ENCODE measurements around the gene SLC25A29.

The SLC25A29 gene

DNA sequence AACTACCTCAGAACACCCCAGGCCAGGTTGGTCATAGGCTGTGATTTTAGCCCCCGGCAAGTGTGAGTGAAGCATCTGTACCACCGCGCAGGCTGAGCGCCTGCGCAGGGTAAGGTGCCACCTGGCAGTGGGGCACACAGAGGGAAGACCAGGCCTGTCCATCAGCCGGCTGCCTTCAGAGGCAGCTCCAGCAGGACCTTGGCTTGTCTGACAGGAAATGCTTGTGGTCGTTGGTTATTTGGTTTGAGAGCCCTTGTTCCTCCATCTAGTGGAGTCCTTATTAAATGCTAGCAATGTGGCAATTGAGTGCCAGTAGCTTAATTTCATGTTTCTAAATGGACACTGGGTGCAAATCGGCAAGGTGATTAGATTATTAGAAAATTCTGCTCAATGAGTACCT lies 27.5 kb downstream of the SLC25A29 start:
- Histone ChIP-seq H3K79me2 (ENCODE audit: insufficient read depth, low read length) (peaks cover 89% of the 10 kb centered on the region), H3K4me3 (ENCODE audit: low read depth in 1 of 2, low read length in 2 of 2) (no peak overlapping the region), H3K27ac (ENCODE audit: low read length) (no peak overlapping the region), H3K36me3 (ENCODE audit: insufficient read depth, low read length) (peaks cover 89% of the 10 kb centered on the region), H3K27me3 (ENCODE audit: insufficient read depth, low read length, poor library complexity) (no peaks in the 10 kb centered on the region), H4K20me1 (ENCODE audit: insufficient read depth, low read length) (peaks cover 87% of the 10 kb centered on the region), H3K4me2 (ENCODE audit: insufficient read depth, low read length) (no peak overlapping the region), H2AFZ (ENCODE audit: low read depth, low read length) (no peak overlapping the region), H3K4me1 (ENCODE audit: insufficient read depth, low read length) (no peaks in the 10 kb centered on the region), H3K9me3 (ENCODE audit: insufficient read depth, low read length, severe bottlenecking) (no peaks in the 10 kb centered on the region), H3K9ac (ENCODE audit: low read depth, low read length) (no peak overlapping the region)
- ATAC-seq (ENCODE audit: insufficient read depth, low read depth) (no peak), DNase-seq (no peak)
- TF ChIP-seq, protein P1, sequence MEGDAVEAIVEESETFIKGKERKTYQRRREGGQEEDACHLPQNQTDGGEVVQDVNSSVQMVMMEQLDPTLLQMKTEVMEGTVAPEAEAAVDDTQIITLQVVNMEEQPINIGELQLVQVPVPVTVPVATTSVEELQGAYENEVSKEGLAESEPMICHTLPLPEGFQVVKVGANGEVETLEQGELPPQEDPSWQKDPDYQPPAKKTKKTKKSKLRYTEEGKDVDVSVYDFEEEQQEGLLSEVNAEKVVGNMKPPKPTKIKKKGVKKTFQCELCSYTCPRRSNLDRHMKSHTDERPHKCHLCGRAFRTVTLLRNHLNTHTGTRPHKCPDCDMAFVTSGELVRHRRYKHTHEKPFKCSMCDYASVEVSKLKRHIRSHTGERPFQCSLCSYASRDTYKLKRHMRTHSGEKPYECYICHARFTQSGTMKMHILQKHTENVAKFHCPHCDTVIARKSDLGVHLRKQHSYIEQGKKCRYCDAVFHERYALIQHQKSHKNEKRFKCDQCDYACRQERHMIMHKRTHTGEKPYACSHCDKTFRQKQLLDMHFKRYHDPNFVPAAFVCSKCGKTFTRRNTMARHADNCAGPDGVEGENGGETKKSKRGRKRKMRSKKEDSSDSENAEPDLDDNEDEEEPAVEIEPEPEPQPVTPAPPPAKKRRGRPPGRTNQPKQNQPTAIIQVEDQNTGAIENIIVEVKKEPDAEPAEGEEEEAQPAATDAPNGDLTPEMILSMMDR (IDR thresholded peaks at IDR 0.05; ENCODE audit: borderline replicate concordance, extremely low read depth, low read length, poor library complexity, severe bottlenecking): no peak
- TF ChIP-seq EZH2 (IDR thresholded peaks at IDR 0.05; ENCODE audit: borderline replicate concordance, low read depth, low read length, severe bottlenecking): no peak

- H3K27me3 ChIP-seq (ENCODE audit: insufficient read depth, low read length, poor library complexity): no peaks in the 10 kb centered on the region
- no peak overlapping the region for H3K4me3 ChIP-seq (ENCODE audit: low read depth in 1 of 2, low read length in 2 of 2)
- H3K4me2 ChIP-seq (ENCODE audit: insufficient read depth, low read length): no peak overlapping the region
- ATAC-seq (ENCODE audit: insufficient read depth, low read depth): no peak
- H3K36me3 ChIP-seq (ENCODE audit: insufficient read depth, low read length): peaks cover 84% of the 10 kb centered on the region
- H3K4me1 ChIP-seq (ENCODE audit: insufficient read depth, low read length): no peaks in the 10 kb centered on the region
- H3K79me2 ChIP-seq (ENCODE audit: insufficient read depth, low read length): peaks cover 97% of the 10 kb centered on the region
- H3K9ac ChIP-seq (ENCODE audit: low read depth, low read length): no peak overlapping the region
- no peak for DNase-seq
- H4K20me1 ChIP-seq (ENCODE audit: insufficient read depth, low read length): peaks cover 86% of the 10 kb centered on the region
- H3K27ac ChIP-seq (ENCODE audit: low read length): no peak overlapping the region
- H2AFZ ChIP-seq (ENCODE audit: low read depth, low read length): no peak overlapping the region
- TF ChIP-seq, protein P1 (IDR thresholded peaks at IDR 0.05; ENCODE audit: borderline replicate concordance, extremely low read depth, low read length, poor library complexity, severe bottlenecking): no peak
- no peak for TF ChIP-seq EZH2 (IDR thresholded peaks at IDR 0.05; ENCODE audit: borderline replicate concordance, low read depth, low read length, severe bottlenecking)
- no peaks in the 10 kb centered on the region for H3K9me3 ChIP-seq (ENCODE audit: insufficient read depth, low read length, severe bottlenecking)
These were observed 31.0 kb downstream of the SLC25A29 start for GRCh38 chr14:100275214-100275613.

GRCh38 chr14:100274250-100274649 lies 32.0 kb downstream of the SLC25A29 start:
- ATAC-seq (ENCODE audit: insufficient read depth, low read depth): no peak
- no peak overlapping the region for H3K27ac ChIP-seq (ENCODE audit: low read length)

More at GRCh38 chr14:100274250-100274649, 32.0 kb downstream of the SLC25A29 start:
- Histone ChIP-seq H3K4me2 (ENCODE audit: insufficient read depth, low read length) (no peak overlapping the region), H3K79me2 (ENCODE audit: insufficient read depth, low read length) (peaks cover 93% of the 10 kb centered on the region), H4K20me1 (ENCODE audit: insufficient read depth, low read length) (peaks cover 81% of the 10 kb centered on the region), H3K9ac (ENCODE audit: low read depth, low read length) (no peak overlapping the region), H3K9me3 (ENCODE audit: insufficient read depth, low read length, severe bottlenecking) (no peaks in the 10 kb centered on the region), H3K4me3 (ENCODE audit: low read depth in 1 of 2, low read length in 2 of 2) (no peak overlapping the region), H3K36me3 (ENCODE audit: insufficient read depth, low read length) (peaks cover 80% of the 10 kb centered on the region), H3K4me1 (ENCODE audit: insufficient read depth, low read length) (no peaks in the 10 kb centered on the region), H2AFZ (ENCODE audit: low read depth, low read length) (no peak overlapping the region), H3K27me3 (ENCODE audit: insufficient read depth, low read length, poor library complexity) (no peaks in the 10 kb centered on the region)
- TF ChIP-seq, protein P1 (IDR thresholded peaks at IDR 0.05; ENCODE audit: borderline replicate concordance, extremely low read depth, low read length, poor library complexity, severe bottlenecking): no peak
- TF ChIP-seq EZH2 (IDR thresholded peaks at IDR 0.05; ENCODE audit: borderline replicate concordance, low read depth, low read length, severe bottlenecking): no peak
- no peak for DNase-seq

Measured in DND-41 (cell line).